Skeletal muscle cell (primary cell): ENCODE data around the gene TRIM39.
"Not testable (repeated sequence)": the region's sequence is repeated elsewhere in the genome, so short reads cannot be mapped to it uniquely, and the experiment has no call there.

Source experiments
- DNase-seq: peaks from one replicate; pipeline ENCODE4 v3.0.0-alpha.2; 2010; ENCODE audit warnings: low read depth
- H3K4me3 ChIP-seq: 2 replicates; pipeline ENCODE4 v1.5.1; 2011; ENCODE audit warnings: low read depth, mild to moderate bottlenecking, control low read depth, low read length, moderate library complexity

Gene TRIM39

GRCh38 chr6:30357678-30358540, 31.2 kb downstream of the TRIM39 start:
- H3K4me3 ChIP-seq = peak overlapping the region; percentile 53
- peak; percentile 40 for DNase-seq

- DNase-seq = no peak
- H3K4me3 ChIP-seq = no peak overlapping the region
These were observed 32.5 kb downstream of the TRIM39 start for GRCh38 chr6:30359276-30359675.

GRCh38 chr6:30360139-30360538, 33.4 kb downstream of the TRIM39 start:
- H3K4me3 ChIP-seq = no peak overlapping the region
- DNase-seq = no peak

GRCh38 chr6:30361661-30362060, 34.9 kb downstream of the TRIM39 start:
- no peak overlapping the region for H3K4me3 ChIP-seq
- no peak for DNase-seq

- DNase-seq = no peak
- no peak overlapping the region for H3K4me3 ChIP-seq
These were observed 36.7 kb downstream of the TRIM39 start for GRCh38 chr6:30363459-30363858.

- no peak overlapping the region for H3K4me3 ChIP-seq
- DNase-seq = no peak
These were observed 37.9 kb downstream of the TRIM39 start for GRCh38 chr6:30364591-30364990.

GRCh38 chr6:30369280-30369679, 42.6 kb downstream of the TRIM39 start:
- not testable (repeated sequence) for DNase-seq, H3K4me3 ChIP-seq

- no peak for DNase-seq
These were observed 51.7 kb downstream of the TRIM39 start for GRCh38 chr6:30378290-30378937.

GRCh38 chr6:30380464-30380863, 53.7 kb downstream of the TRIM39 start:
- no peak for DNase-seq
- H3K4me3 ChIP-seq = no peak overlapping the region

More at GRCh38 chr6:30378290-30378937, 51.7 kb downstream of the TRIM39 start:
- no peak overlapping the region for H3K4me3 ChIP-seq

GRCh38 chr6:30386166-30386565, 59.4 kb downstream of the TRIM39 start:
- DNase-seq = no peak
- no peak overlapping the region for H3K4me3 ChIP-seq

GRCh38 chr6:30391240-30391639, 64.5 kb downstream of the TRIM39 start:
- no peak overlapping the region for H3K4me3 ChIP-seq

More at GRCh38 chr6:30391240-30391639, 64.5 kb downstream of the TRIM39 start:
- DNase-seq = no peak
